GM18519 (cell line): Measurements from ENCODE around the gene S100A7A.
"Not testable (repeated sequence)": the region's sequence is repeated elsewhere in the genome, so short reads cannot be mapped to it uniquely, and the experiment has no call there.

ENCODE experiments used
- ATAC-seq: cut with Tn5 transposase; IDR thresholded peaks from one replicate; pipeline ENCODE4 v1.9.1; 2021; ENCODE audit warnings: mild to moderate bottlenecking, moderate library complexity; ENCODE audit not compliant: unreplicated experiment, low FRiP score

Gene S100A7A

DNA sequence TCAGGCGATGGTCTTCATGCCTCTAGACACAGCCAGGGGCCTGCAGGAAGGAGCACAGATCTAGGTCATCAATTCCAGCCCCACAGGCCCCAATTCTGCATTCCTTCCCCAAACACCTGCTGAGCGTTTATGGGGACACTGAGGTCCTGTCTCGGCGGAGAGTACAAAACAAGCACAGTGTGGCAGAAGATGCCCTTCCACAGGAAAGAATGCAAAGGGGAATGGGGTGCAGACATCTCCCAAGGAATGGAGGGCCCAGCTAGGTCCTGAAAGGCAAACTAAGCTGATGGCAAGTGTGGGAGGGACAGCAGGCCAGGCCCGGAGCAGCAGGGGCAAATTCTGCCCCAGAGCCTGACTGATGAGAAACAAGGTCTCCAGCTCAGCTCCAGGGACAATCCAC, 21.9 kb upstream of the S100A7A start:
- no peak for ATAC-seq

DNA sequence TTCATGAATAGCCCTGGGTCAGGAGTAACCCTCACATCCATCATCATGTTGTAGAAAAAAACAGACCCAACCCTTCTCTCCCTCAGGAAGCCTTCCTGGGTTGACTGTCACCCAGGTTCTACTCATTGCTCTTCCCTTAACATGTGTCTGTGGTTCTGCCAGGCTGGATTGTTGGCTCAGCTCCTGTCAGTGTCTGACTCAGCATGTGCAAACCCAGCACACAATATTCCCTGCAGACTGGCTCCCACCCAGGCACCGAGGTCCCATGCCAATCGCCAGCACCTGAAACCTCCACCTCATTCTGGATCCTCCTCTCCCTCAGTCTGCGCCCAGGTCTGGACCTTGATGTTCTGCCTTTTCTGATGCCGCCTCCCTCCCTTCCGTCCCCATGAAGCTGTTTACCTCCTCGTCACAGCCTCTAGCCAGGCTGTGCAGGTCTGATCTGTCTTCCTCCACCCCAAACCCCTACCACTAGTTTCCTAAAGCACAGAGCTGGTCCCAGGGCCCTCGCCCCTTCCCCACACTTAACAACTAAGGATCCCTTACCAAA, 21.1 kb upstream of the S100A7A start:
- ATAC-seq, result no peak

DNA sequence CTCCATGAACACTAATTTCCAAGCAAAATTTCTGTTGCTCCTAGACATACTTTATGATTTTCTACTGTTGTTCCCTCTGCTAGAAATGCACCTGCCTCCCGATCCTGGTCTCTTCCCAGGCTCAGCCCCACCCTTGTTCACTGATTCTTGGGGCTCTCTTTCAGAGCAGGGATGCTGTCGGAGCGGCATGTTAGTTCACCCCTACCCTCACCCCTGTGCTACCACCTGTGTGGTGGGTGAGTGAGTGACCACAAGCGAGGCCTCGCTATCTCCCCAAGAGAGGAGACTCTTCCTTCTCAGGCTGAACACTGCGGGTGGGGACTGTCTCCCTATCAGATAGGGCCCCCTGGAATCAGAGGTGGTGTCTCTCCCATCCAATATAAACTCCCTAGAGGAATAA, 20.5 kb upstream of the S100A7A start:
- ATAC-seq, result no peak

DNA sequence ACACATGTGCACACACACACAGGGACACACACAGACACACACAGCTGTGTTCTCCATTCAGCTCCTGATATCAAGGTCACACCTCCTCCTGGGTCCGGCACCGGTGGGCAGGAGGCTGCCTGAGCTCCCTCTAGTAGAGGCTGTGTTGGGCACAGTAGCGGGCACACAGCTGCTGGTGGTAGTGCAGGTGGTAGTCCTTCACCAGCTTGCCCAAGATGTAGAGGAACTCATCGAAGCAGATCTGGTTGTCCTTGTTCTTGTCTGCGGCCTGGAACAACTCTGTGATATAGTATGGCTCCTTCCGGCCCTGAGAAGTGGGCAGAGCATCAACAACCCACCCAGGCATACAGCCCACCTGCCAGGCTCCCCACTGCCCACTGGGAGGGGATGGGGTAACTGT, 19.9 kb upstream of the S100A7A start:
- no peak for ATAC-seq

DNA sequence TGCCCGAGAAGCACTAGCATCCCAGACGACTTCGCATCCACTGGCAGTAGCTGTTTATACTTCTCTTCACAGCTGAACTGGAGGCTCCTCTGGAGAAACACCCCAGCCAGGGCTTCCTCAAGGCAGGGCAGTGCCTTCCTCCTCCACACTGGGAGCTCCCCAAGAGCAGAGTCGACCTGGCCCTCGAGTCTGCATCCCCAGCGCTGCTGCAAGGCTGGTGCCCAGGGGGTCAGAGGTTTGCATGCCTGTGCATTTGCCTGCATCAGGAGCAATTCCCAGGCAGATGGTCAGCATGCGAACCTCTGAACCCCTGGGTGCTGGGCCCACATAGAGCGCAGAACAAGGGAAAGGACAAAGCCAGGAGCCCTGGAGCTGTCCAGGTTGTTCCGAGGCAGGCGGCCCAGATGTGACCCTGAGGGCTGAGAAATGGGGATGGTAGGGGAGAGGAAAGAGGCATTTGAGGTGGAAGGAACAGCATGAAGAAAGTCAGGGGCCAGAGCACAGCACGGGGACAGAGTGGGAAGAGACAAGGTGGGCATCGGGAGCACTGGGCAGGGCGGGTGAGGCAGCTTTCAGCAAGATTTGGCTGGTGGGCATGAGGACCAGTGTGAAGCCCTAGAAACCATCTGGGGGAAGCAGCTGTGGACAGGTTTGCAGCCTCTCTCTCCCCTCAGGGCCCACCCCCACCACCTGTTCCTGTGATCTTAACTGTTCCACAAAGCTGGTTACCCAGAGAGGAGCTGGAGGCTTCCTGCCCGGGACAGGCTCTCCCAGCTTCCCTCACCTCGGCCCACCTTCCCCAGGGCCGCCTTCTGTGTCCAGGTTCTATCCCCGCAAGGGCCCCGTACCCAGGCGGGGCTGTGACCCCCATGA, 19.0 kb upstream of the S100A7A start:
- no peak for ATAC-seq

DNA sequence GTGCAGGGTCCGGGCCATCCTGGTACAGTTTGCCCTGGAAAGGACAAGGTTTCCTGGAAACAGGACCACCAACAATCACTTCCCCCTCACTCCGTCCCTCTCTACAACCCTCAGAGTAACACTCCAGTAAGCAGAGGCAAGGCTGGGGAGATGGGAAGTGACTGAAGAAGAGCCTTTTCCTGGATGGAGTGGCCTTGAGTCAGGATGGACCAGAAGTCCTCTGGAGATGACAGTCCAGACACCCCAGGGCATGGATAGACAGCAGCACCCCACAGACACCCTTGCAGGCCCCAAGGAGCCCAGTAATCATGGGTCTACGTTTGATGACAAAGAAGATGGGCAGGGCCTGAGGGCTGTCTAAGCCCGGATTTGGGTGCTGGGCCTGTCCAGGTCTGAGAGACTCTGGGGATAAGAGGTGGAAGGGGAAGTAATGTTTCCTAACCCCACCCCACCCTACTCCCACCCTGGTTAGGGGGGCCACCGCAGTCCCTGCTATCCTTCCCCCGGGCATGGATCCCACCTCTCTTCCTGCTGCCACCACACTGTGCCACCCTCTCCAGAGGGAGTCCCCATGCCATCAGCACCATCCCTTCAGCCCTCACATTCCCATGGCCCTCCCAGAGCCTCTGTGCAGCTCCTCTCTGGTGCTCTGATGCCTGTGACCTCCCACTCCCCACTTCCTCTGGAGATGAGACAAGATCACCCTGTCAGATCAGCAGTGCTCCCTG, 18.2 kb upstream of the S100A7A start:
- no peak for ATAC-seq

DNA sequence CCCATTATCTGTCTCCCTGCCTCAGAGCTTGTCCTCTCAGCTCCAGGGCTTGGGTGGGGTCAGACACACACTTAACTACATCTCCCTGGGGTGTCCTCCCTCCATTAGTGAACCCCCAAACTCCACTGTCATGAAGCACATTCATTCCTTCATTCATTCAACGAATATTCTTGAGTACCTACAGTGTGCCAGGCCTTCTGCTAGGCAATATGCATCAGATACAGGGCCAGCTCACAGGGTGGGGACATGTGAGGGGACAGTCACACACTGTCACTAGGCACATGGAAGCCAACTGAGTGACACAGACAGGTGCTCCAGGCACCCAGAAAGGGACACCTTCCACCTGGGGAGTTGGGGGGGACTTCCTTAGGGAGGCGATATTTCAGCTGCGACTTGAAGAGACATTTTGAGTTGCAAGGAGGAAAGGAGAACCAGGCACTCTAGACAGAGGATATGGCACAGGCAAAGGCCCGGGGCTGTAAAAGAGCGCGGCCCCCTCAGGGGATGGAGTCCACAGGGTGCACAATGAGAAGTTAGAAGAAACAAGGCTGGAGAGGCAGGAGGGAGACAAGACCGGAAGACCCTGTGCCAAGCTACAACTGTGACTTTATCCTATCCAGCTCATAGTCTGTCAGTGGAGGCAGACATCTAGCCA, 16.8 kb upstream of the S100A7A start:
- ATAC-seq, result no peak

DNA sequence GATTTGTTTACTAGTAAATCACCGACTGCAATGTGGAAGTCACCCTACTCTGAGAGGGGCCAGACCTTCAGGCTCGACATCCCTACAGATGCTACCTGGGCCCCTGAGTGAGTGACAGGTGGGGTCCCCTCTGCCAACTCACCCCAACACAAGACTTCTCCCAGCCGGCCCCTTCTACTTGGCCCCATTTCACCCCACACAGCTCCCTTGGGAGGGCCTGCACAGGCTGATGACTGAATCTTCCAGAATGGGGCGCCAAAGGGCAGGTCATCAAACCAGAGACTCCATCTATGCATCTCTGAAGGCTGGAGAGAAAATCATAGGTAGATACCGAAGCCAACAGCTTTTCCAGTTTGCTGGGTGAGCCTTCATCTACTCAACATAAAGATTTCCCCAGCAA, 16.1 kb upstream of the S100A7A start:
- ATAC-seq, result no peak

DNA sequence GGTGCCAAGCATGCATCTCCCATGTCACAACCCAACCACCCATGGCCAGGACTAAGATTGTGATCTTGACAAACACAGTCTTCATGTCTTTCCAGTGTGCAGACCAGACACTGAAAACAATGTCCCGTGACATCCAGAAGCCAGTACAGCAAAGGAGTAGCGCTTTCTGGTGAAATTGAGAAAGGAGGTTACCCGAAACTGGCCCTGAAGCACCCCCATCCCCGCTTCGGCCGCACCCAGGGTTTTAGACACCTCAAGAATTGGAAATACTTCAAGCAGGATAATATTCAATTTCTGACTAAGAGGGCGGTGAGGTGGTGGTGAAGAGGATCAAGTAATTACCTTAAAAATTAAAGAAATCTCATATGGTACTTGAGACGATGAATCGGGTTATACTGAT, 14.9 kb upstream of the S100A7A start:
- no peak for ATAC-seq

DNA sequence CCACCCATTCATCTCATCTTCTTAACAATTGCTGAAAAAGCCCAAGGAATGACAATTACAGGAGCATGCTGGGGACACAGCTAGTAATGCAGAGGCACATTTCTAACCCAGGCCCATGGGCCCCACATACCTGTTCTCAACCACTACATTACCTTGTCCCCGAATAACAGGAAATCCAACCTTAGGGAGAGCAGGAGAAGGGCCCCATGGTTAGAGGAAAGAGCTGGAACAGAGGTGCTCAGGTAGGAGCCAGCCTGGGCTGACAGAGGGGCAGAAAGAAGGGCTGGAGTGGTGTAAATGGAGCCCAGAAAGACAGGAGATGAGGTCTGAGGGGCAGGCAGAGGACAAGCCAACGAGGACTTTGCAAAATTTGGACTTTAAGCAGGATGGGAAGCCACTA, 14.1 kb upstream of the S100A7A start:
- ATAC-seq, result no peak

DNA sequence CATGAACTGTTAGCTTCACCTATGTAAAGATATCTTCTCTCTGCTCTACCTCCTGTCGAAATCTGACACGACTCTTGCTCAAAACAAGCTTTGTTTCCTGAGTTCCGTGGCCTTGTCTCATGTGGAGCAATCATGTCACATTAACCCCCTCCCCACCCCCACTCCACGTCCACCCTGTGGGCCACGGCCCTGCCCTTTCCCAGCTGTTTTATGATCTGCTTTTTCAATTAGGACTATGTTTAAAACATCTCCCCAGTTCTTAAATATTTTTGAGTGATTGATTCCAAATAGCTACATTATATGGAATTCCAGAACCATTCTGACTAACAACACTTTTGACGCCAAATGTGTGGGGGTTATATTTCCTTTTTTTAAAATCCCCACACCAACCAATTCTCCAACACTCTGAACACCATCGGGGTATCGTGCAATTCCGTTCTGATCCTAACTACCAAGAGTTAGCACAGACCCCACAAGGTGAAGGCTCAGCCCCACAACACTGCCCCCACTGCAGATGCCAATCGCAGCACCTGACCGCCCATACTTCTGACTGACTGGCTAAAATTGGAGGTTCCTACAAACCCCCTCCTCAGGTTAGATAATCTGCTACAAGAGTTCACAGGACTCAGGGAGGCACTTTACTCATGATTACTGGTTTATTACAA, 12.8 kb upstream of the S100A7A start:
- ATAC-seq, result no peak

DNA sequence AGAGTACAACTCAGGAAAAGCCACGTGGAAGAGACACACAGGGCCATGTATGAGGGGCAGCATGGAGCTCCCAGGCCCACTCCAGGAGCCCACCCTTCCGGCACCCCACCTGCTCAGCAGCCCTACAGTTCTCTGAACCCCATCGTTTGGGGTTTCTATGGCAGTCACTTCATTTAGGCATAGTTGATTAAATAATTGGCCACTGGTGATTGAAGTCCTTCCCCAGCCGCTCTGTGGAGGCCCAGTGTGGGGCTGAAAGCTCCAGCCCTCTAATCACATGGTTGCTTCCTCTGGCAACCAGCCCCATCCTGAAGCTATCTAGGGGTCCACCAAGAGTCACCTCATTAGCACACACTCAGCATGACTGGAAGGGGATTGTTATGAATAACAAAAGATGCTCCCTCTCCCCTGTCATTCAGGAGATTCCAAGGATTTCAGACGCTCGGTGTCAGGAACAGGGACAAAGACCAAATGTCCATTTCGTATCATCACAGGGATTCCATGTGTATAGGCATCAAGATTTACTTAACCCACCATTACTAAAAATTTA, 12.2 kb upstream of the S100A7A start:
- ATAC-seq, result no peak

DNA sequence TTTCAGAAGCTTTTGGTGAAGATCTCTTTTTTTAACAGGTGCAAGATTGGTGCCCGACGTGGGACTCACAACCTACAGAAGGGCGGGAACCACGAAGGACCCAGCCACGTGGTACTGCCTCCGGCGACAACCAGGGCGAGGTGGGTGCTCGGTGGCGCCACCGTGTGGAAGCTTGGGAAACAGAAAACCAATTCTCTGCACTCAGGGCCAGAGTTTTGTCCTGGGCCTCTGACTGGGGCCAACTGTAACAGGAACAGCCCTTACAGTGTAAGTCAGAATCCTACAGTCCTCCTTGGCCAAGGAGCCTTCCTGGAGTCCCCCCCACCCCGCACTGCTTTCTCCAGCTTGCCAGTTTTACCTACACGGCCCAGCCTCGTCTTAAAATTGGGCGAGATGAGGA, 11.6 kb upstream of the S100A7A start:
- ATAC-seq, result no peak

DNA sequence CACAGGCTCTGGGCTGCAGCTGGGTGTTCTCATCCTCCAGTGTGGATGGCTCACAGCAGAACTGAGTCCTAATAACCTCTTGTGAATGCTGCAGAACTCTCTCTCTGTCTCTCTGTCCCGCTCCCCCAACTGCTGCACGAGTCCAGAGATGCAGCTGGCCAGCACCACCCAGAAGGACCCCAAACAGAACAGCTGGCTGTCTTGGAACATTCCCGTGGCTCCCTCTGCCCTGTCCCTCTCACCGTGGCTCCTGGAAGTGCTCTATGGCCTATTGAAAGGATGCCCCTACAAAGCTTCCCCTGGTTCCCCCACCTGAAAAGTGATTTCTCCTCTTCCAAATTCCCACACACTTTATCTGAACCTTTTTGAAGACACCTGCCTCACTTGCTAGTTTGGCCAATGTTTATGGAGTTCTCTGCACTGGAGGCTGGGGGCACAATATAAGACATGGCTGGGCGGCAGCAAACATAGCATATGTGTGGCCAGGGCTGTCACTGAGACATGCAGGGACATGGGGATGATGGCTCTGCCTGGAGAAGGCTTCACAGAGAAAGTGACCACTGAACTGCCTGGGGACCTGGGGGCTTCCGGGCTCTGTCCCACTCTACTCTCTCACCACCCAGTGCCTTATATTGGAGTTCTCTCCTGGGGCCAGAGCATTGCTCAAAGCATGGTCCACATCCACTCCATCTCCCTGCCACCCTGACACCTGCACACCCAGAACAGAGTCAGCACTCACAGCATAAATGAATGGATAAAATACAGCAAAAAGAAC, 10.3 kb upstream of the S100A7A start:
- ATAC-seq, result not testable (repeated sequence)

DNA sequence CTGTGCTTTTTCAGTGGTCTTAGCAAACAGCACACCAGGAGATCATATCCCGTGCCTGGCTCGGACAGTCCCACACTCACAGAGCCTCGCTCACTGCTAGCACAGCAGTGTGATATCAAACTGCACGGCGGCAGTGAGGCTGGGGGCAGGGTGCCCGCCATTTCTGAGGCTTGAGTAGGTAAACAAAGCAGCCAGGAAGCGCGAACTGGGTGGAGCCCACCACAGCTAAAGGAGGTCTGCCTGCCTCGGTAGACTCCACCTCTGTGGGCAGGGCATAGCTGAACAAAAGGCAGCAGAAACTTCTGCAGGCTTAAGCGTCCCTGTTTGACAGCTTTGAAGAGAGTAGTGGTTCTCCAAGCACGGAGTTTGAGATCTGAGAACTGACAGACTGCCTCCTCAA, 9.0 kb upstream of the S100A7A start:
- not testable (repeated sequence) for ATAC-seq

DNA sequence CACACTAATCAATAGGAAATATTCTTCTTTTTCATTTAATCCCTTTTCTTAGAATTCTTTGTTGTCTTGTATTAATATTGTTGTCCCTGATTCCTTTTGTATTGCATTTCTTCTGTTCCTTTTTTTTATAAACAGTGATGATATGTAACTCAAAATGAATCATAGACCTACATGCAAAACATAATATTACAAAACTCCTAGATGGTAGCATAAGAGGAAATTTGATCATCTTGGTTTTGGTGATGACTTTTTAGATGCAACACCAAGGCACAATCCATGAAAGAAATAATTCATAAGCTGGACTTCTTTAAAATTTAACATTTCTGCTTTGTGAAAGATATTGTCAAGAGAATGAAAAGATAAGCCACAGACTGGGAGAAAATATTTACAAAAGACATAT, 2.4 kb upstream of the S100A7A start:
- not testable (repeated sequence) for ATAC-seq

DNA sequence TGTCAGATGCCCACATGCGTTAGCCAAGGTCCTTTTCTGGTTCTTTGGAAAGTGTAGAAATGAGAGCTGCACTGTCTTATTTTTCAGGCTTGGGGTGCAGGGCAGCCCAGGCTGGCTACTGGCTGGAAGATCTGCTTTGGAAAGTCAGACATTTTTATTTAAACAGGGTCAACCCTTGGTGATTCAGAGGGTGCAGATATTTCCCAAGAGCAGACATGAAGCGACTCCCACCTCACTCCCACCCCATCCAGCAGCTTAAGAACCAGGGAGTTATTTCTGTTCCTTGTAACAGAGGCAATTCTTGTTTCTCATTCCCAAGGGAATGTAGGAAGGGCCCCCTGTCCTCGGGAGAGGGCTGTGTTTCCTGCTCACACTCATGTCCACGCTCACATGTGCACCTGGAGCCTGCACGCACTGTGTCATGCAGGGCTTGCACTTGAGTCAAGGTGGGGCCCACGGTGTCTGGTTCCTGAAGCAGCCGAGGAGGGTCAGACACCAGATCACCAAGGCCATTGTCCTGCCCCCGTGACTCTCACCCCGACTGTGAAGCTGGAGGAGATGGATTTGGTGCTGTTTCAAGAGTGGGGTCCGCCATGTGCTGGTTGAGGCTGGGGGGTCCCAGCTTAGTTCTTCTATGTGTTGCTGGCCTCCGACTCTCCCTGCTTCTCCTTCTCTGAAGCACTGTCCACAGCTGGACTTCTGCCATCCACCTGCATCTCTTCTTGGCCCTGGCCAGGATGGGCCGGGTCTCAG, 992 bp downstream of the S100A7A start:
- ATAC-seq, result no peak

DNA sequence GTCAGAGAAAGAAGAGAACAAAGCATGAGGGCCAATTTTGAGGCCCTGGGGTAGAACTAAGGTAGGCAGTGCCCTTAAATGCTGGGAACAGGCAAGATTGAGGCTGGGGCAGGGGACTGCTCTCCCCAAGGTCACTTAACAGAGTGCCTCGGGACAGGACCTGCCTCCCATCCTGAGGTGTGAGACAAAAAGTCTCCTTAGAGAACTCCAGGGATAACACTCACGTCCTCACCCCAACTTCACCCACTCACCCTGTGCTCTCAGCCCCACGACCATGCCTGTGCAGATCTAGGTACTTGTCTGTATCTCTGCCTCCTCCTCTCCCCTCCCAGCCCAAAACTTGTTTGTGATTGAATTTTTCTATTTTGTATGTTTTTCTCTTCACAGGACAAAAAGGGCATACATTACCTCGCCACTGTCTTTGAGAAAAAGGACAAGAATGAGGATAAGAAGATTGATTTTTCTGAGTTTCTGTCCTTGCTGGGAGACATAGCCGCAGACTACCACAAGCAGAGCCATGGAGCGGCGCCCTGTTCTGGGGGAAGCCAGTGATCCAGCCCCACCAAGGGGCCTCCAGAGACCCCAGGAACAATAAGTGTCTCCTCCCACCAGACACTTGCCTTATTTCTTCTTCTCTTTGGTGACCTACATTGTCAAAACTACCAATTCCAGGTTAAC, 2.6 kb downstream of the S100A7A start:
- ATAC-seq, result not testable (repeated sequence)
